Activated CD8-positive, alpha-beta memory T cell treated with anti-CD3 and anti-CD28 coated beads, Interleukin-2, amount 50 U/mL, for 1 hour (primary cell): ENCODE data around the gene BCCIP.

ENCODE experiments used
- DNase-seq: peaks from one replicate; pipeline ENCODE4 v3.0.0-alpha.2; 2020; ENCODE audit errors: extremely low read depth

BCCIP gene

DNA sequence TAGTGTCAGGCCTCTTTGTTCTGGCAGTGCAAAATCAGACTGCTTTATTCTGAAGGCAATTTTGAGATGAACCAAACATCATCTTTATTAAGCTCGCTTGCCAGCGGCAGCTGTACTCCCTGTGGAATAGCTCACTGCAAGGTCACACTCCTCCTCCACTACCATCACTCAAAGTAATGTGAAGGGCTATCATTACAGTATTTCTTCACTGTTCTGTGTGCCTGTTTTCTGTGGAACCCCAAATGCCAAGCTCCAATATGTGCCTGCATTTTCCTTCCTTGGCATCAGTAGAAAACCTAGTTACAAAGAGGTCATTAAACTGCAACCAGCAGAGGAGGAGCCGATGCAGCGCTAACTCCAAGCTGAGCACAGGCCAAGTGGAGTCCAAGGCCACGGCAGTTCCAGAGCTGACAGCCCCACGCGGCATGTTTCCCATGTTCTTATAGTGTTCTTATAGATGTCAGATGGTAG is 21.4 kb downstream of the BCCIP start:
- DNase-seq: no peak

DNA sequence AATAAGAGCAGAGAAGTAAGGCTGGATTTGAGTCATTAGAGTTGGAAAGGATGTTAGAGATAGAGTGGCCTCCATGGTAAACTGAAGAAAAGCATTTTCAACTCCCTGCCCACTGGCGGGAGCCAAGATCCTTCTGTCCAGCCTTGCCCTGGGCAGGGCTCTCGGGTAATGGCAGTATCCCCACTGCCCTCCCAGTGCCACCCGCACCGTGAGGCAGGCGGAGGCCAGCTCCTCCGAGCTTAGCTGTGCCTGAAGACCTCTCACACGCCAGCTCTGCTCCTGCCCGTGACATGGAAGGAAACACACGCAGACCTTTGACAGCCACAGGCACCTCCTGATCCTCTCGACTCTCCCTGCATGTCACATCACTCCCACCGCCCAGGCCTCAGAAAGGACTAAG is 22.3 kb downstream of the BCCIP start:
- DNase-seq: no peak

DNA sequence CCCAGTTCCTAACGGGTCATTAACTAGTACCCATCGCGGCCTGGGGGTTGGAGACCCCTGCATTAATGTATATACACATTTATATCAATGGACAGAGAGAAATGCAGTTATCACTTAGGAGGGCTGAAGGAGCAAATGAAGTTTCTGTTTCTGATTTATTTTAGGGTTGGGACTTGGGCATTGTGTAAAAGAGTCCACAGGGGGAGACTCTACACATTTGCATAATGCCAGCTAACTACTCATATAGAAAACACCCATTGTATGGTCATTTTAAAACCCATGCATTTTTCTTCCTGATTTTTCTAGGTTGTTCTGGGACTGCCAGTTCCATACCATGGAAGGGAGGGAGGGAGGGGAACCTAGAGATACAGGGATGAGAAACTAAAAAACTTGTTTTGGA is 23.5 kb downstream of the BCCIP start:
- no peak for DNase-seq

DNA sequence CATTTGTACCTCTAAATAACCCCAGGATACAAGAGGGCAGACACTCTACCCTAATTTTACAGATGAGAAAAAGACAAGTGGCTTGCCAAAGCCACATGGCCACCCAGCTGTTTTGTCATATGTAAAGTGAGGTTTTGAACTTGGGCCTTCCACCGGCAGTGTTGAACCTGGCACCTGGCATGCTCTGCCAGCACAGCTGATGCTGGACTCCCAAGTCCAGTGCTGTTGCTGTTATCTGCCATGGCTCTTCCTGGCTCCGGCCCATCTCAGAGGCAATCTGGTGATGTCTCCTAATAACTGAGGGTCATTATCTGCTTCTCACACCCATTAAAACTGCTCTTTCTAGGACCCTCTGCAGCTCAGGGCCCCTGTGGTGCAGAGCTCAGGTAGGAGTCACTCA is 25.0 kb downstream of the BCCIP start:
- DNase-seq: no peak

DNA sequence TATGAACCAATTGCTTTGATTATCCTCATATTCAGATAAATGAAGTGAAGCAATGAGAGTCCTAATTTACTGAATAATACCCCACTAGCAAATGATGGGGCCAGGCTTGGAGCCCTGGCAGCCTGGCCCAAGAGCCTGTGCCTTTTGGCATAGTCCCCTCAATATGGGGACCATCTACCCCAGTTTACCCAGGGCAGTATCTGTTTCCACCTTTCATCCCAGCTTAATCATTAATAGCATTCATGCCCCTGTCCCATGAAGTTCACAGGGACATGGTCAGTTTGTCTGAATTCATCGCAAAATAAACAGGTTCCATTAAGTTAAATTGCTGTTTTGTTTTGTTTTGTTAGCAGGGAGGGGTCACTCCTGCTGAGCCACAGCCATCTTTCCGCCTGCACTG is 25.5 kb downstream of the BCCIP start:
- DNase-seq: no peak

DNA sequence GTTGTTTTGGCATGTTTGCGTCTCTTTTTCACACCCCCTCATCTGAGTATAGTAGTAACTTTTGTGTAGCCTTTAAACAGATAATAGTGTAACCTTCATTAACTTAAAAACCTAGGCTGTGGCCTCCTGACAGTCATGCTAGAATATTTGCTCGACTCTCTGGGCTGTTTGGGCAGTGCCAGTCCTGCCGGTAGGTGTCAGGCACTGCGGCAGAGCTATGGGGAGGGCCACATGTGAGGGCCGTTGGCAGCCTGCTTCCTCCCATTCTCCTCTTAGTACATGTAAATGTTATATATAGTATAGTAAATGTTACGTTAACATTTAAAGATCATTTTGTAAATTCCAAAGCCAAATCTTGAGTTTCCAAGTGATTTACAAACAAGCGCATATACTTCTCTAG is 26.1 kb downstream of the BCCIP start:
- no peak for DNase-seq

DNA sequence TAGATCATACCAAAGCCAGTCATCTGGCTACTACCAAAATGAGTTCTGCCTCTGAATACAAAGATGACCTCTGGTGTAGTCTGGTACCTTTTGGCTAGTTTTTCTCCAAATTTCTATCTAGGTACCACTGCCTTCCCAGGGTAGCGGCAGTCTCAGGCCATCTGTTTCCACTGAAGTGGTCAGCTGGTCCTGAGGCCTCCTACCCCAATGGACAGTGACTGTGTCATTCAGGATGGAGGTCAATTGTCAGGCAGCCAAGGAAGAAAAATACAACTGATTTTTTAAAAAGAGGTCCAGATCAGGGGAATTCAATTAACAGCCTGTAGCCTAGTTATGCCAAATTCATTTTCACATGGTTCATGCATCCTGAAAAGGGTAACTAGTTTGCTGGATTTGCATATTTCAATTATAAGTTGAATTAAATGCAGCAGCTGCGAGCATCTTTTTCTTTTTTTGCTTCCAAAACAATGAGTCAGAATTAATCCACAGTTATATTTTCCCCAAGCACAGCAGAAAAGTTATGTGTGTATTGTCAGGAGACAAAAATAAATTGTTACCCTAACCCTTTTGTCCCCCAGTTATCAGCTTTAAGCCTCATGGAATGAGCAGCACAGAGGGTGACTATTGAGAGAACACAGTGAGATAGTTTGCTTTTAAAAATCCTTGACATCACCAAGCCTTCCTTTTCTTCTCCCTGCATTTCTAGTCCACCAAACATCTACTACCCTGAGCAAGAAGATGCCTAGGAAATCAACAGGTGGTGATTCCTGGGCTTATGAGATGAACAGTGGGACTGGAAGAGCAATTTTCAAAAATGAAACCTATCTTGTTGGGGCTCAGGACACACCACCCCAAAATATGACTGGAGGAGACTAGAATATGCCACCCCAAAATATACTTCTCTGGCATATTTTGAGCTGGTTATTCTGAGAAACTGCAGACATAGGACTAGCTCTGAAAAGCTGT is 27.7 kb downstream of the BCCIP start:
- no peak for DNase-seq

DNA sequence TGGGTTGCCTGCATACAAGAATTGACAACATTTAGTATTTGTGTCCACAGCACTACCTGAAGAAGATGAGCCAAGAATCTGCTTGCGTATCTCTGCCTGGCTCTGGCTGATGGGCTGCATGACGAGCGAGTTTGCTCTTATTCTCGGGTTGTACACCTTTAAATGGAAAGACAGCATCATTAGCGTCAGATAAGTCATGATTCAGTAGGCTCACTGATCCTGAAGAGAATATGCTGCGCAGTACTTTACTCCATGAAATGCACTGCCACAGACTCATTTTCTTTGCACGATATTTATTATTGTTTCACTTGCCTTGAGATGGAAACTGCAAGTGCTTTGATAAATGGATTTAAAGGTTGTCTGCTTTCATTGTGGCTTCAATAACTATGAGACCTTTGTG is 29.1 kb downstream of the BCCIP start:
- DNase-seq: no peak

DNA sequence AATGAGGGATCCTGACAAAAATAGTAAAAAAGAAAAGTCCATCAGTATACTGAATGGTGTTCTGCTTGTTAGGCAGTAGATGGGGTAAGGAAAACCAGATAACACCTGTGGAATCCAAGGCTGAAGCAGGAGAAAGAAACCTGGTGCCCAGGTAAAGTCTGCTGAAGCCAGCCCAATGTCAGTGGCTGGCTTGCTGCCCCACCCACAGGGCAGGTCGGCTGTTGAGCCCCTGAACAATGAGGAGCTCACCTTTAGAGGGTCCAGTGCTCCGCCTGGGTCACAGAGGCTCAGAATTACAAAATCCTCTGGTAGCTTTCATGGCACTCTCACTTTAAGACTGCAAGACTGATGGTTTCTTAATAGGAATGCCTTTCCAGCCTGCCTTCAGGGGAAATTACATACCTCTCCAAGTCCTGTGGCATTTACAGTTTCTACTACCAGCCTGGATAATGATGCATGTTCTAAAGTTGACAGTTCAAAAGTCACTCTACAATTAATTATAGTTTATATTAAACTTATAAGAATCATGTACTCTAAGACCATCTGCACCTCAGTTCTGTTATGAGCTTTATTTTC is 33.9 kb downstream of the BCCIP start:
- no peak for DNase-seq

DNA sequence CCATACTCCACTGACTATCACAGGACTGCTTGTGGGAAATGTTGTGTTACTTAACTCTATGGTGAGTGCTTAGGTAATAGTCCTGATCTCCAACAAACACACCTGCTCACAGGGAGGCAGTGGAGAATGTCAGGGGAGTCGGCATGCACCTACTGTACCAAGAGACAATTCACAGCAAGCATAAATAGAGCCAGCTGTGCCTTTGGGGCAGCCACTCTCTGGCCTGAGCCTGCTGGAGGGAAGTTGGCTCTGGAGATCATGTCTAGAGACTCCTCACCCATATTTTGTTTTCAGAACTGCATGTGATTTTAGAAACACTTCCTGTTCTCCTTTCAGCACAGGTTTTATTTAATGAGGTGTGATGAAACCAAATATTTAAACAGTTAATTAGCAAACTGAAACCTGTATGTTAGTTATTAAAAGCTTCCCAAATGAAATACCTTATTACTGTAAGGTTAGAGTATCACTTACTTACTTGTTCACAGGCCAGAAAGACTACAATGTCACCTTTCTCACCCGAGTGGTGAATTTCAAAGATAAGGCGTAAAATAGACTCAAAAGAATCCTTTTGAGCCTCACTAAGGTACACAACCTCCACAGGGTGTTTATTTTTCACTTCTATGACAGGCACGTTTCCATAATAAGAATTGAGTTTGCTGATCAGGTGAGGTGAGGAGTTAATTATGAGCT is 35.9 kb downstream of the BCCIP start:
- DNase-seq: no peak

DNA sequence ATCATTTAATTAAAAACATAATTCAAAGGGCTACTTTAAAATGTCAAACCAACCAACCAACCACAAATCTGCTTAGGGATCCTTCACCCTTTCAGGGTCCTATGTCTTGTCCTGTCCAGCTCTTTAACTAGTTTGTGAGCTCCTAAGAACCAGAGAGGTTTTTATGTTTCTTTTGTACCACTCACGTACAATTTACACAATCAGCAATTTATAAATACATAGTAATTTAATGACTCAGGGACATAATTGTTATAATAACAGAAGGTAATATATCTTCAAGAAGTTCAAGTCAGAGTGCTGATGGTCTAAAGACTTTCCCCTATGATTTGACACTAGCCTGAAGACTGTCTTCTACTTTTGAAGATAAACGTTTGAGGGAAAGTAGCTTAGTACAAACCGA is 41.8 kb downstream of the BCCIP start:
- DNase-seq: no peak

DNA sequence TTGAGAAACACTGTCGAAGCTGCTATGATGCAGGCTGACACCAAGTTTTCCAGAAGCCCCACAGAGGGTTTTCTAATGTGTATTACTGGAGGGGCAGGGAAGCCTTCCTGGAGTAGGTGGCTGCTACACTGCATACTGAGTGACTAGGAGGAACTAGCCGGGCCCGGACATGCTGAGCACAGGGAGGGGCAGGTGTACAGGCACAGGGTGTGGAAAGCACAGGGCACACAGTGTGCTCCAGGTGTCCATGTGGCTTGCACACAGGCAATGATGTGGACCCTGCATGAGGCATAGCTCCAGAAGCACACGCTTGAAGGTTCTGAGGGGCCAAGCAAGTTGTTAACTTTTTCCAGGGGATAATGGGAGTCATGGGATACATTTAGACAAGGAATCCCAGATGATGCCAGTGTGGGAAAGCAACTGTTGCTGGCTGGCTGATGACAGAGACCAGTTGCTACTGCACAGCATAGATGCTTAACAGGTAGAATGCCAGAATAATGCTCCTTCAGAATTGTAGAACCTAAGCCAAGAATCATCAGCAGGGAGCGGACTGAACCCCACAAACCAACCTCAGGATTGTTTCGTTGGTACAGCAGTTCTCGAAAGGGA is 43.2 kb downstream of the BCCIP start:
- DNase-seq: no peak

DNA sequence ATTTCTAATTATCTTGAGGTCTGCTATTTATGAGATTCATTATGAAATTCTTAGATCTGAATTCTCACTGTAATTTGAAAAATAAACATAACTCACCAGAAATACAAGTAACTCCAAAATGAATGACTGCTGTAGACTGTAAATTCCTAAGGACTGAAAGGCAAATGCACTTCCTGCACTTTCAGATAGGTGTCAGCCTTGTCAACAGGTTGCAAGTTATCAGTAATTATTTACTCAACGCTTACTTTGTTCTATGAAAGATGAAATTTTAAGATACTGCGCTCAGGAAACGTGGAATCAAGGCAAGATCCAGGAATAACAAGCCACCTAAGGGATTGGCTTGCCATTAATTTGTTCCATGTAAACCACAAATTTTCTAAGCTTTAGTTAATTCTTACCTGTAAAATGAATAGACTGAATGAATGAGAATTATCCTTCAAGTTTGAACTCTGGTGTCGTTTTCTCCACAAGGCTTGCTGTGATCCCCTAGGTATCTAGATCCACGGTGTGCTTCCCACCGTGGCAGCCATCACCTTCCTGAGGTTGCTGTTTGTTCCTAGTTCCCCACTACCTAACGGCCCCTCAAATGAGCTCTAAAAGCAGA is 45.1 kb downstream of the BCCIP start:
- no peak for DNase-seq

DNA sequence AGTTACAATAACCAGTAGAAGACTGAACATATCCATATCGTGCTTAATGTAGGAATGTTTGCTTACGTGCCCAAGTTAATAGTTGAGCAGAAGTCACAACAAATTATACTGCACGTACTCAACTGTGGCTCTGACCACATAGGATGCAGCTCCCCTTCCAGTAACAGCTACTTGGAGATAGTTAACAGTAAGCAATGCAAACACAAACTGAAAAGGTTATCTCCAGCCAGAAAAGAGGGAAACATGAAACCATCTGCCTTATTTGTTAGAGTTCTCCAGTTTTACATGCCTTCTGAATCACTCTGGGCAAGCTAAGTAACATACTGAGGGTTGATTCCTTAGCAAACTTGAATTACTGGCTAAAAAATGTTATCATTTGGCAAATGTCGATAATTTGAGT is 48.0 kb downstream of the BCCIP start:
- no peak for DNase-seq

DNA sequence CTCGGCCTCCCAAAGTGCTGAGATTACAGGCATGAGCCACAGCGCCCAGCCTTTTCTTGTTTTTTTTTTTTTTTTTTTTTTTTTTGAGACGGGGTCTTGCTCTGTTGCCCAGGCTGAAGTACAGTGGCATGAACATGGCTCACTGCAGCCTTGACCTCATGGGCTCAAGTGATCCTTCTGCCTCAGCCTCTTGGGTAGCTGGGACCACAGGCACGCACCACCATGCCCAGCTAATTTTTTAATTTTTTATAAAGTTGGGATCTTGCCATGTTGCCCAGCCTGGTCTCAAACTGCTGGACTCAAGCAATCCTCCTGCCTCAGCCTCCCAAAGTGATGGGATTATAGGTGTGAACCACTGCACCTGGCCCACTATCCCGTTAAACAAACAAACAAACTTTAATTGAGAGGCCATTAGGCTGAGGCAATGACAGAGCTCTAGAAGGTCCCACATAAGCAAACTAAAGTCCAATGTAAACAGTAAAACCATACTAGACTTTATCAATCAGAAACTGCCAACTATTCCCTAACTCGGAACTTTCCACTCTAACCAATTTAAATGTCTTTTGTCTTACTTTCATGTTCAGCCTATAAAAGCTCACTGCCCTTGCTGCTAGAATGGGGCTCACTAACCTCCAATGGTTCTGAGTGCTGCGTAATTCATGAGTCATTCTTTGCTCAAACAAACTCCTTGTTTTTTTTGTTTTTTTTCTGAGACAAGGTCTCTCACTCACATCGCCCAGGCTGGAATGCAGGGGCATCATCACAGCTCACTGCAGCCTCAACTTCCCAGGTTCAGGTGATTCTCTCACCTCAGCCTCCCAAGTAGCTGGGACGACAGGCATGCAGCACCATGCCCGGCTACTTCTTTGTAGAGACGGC is 55.9 kb downstream of the BCCIP start:
- no peak for DNase-seq

DNA sequence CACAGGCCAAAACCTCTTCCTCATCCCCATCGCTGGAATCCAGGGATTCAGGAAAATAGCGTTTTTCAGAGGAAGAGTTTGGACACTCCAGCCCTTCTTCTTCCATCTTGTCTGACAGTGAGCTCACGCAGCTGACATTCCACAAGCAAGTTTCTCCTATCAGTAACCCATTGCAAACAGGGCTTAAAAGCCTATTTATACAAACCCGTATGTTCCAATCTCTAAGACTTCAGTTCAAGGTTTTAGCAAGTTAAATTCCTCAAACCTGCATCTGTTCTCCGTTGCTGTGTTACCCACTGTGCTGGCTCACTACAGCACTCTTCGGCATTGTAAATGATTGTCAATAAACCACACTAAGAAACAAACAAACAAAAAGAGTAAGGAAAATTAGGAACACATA is 57.4 kb downstream of the BCCIP start:
- DNase-seq: no peak

DNA sequence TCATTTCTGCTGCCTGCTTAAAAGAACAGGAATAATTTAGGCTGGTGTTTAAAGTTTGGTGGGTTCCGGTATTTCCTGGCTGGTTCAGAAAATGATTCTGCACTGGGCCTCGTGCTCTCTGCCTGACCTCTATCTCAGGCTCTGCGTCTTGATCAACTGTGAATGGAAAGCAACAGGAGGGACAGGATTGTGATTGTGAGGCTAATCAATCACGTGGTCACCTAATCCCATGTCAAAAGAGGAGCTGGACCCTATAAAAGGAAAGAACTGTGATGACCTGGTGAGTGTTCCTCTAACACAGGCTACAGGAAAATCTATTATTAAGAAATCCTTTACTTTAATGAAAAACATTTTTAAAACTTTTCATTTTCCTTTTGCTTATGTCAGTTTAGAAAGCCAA is 57.8 kb downstream of the BCCIP start, which contains the start of gene DHX32:
TSS of gene DHX32 (minus strand) at position 101 of the 400 bp plus-strand sequence. CDS start 468 bp downstream, outside the sequence.
- DNase-seq: no peak

DNA sequence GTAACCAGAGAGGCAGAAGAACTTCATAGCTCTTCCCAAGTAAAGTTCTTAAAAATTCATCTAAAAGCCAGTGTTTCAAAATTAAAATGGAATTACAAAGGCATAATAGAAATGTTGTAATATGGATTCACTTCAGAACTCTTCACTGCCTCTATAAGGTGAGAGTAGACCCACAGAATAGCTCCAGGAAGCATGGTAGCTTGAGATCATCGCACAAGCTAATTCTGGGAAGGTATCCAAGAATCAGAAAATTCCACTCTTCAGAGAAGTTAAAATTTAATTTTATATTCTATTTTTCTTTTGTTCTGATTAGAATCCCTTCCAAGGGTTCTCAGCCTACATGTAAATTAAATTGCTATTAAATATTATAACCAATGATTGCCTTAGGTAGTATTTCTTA is 59.2 kb downstream of the BCCIP start:
- no peak for DNase-seq

DNA sequence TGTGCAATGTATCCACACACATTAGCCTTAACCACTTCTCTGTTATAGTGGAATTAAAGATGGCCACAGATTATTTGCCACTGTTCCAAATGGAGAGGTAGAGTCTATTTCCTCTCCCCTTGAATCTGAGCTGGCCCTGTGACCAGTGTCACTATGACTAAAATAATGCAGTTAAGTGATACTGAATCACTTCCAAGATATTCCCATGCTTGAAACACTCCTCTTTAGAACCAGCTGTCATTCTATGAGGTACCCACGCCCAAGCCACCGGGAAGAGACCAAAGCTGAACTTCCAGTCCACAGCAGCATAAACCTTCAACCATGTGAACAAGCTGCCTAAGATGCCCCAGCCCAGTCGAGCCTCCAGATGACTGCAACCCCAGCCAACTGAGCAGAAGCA is 59.9 kb downstream of the BCCIP start:
- DNase-seq: no peak
